Measurements from ENCODE around the gene ARTN.

GRCh38 chr1:43914576-43915525, 18.8 kb upstream of the ARTN start:
- TF ChIP-seq CTCF (IDR thresholded peaks at IDR 0.05 in 2 of 3, conservative IDR thresholded peaks at IDR 0.05 in 1 of 3; ENCODE audit: insufficient read depth in 2 of 3, low read depth in 1 of 3, low read length in 3 of 3) (no peak), FOS (IDR thresholded peaks at IDR 0.05; ENCODE audit: extremely low read depth, insufficient read length) (no peak), POLR2A (conservative IDR thresholded peaks at IDR 0.05) (no peak), POU5F1 (IDR thresholded peaks at IDR 0.05; ENCODE audit: borderline replicate concordance, low read depth, low read length, partially characterized antibody) (no peak)

Data from K562 (cell line).